Activated T-helper 1 cell treated with anti-CD3 and anti-CD28 coated beads, Interleukin-12 subunit alpha, Interleukin-12 subunit beta, Interleukin-2, Interleukin-4 antibody, amounts not matched to agents 30 ng/mL and 10 ng/mL and 1 ng/mL, durations not matched to agents 14 hours and 24 hours and 36 hours (primary cell): ENCODE measurements around the gene HTR4. TPM values are rescaled to one million over a fixed set of nuclear protein-coding genes. Genes with fewer than 3 reads are reported as not detected.

Experiments
- DNase-seq: peaks from one replicate; pipeline ENCODE4 v3.0.0; 2021; ENCODE audit warnings: low spot score
- H3K27ac Mint-ChIP-seq: one replicate; pipeline ENCODE4 v1.8.0; 2021; ENCODE audit warnings: mild to moderate bottlenecking, mixed read lengths
- H3K27me3 Mint-ChIP-seq: one replicate; pipeline ENCODE4 v1.8.0; 2022; ENCODE audit warnings: mild to moderate bottlenecking, moderate library complexity, mixed read lengths; ENCODE audit not compliant: insufficient read depth
- H3K36me3 Mint-ChIP-seq: one replicate; pipeline ENCODE4 v1.8.0; 2021; ENCODE audit warnings: low read depth, mixed read lengths
- H3K4me1 Mint-ChIP-seq: one replicate; pipeline ENCODE4 v1.8.0; 2021; ENCODE audit warnings: low read depth, mixed read lengths
- H3K4me3 Mint-ChIP-seq: one replicate; pipeline ENCODE4 v1.8.0; 2021; ENCODE audit warnings: mild to moderate bottlenecking, moderate library complexity, mixed read lengths
- H3K9me3 Mint-ChIP-seq: one replicate; pipeline ENCODE4 v1.8.0; 2021; ENCODE audit warnings: mixed read lengths
- intact Hi-C: fragments of 100-400 bp; cut with micrococcal nuclease; formaldehyde crosslinking; loops from one replicate; pipeline ENCODE4 v1.15.1; 2024
- total RNA-seq: library from RNA; stranded (reverse); gene quantifications from 2 replicates; pipeline ENCODE4 v1.2.3, GENCODE V29; 2022

HTR4 gene
- not detected in 2 replicates for total RNA-seq

- Mint-ChIP-seq H3K4me3 (no peak within 1 kb of the TSS), H3K36me3 (no peaks in the 10 kb centered on the region), H3K9me3 (no peaks in the 10 kb centered on the region), H3K27ac (no peak within 1 kb of the TSS), H3K27me3 (peaks cover 32% of the 10 kb centered on the region), H3K4me1 (no peaks in the 10 kb centered on the region)
- intact Hi-C loops: no loop called here
- no peak for DNase-seq
These were observed at the start of gene HTR4 for GRCh38 chr5:148653836-148654781. HTR4 (minus strand) TSS chr5:148654527; CDS start chr5:148637014, 17,513 bp downstream.

GRCh38 chr5:148702019-148702596 is 47.8 kb upstream of the HTR4 start:
- intact Hi-C loops: no loop called here
- H3K4me1 Mint-ChIP-seq: no peaks in the 10 kb centered on the region
- no peak for DNase-seq
- H3K9me3 Mint-ChIP-seq: peaks cover 5% of the 10 kb centered on the region
- peaks cover 6% of the 10 kb centered on the region for H3K27me3 Mint-ChIP-seq
- H3K27ac Mint-ChIP-seq: no peak overlapping the region
- no peak overlapping the region for H3K4me3 Mint-ChIP-seq
- no peaks in the 10 kb centered on the region for H3K36me3 Mint-ChIP-seq

- no peaks in the 10 kb centered on the region for H3K36me3 Mint-ChIP-seq
- H3K9me3 Mint-ChIP-seq: peaks cover 5% of the 10 kb centered on the region
- intact Hi-C loops: no loop called here
- no peak overlapping the region for H3K27ac Mint-ChIP-seq
- H3K27me3 Mint-ChIP-seq: peaks cover 8% of the 10 kb centered on the region
- H3K4me3 Mint-ChIP-seq: no peak overlapping the region
- DNase-seq: no peak
- H3K4me1 Mint-ChIP-seq: no peaks in the 10 kb centered on the region
These were observed 44.7 kb upstream of the HTR4 start for GRCh38 chr5:148699028-148699427.

- no peak for DNase-seq
- Mint-ChIP-seq H3K4me3 (no peak overlapping the region), H3K9me3 (peaks cover 5% of the 10 kb centered on the region), H3K27me3 (peaks cover 8% of the 10 kb centered on the region), H3K27ac (no peak overlapping the region), H3K4me1 (no peaks in the 10 kb centered on the region), H3K36me3 (no peaks in the 10 kb centered on the region)
- intact Hi-C loops: no loop called here
These were observed 43.5 kb upstream of the HTR4 start for GRCh38 chr5:148697809-148698196.

- no peak overlapping the region for H3K4me3 Mint-ChIP-seq
- no peaks in the 10 kb centered on the region for H3K4me1 Mint-ChIP-seq
- peaks cover 6% of the 10 kb centered on the region for H3K27me3 Mint-ChIP-seq
- intact Hi-C loops: no loop called here
- H3K36me3 Mint-ChIP-seq: no peaks in the 10 kb centered on the region
- H3K27ac Mint-ChIP-seq: no peak overlapping the region
- no peak for DNase-seq
- H3K9me3 Mint-ChIP-seq: peaks cover 4% of the 10 kb centered on the region
These were observed 43.0 kb upstream of the HTR4 start for GRCh38 chr5:148697180-148697808.

- intact Hi-C loops: no loop called here
- H3K4me1 Mint-ChIP-seq: no peaks in the 10 kb centered on the region
- H3K36me3 Mint-ChIP-seq: no peaks in the 10 kb centered on the region
- H3K9me3 Mint-ChIP-seq: no peaks in the 10 kb centered on the region
- no peak overlapping the region for H3K4me3 Mint-ChIP-seq
- H3K27me3 Mint-ChIP-seq: peaks cover 7% of the 10 kb centered on the region
- DNase-seq: no peak
- H3K27ac Mint-ChIP-seq: no peak overlapping the region
These were observed 42.1 kb upstream of the HTR4 start for GRCh38 chr5:148696187-148697036.

- H3K36me3 Mint-ChIP-seq: no peaks in the 10 kb centered on the region
- peaks cover 5% of the 10 kb centered on the region for H3K27me3 Mint-ChIP-seq
- DNase-seq: no peak
These were observed 36.6 kb upstream of the HTR4 start for GRCh38 chr5:148690945-148691344.

GRCh38 chr5:148688787-148689186 is 34.5 kb upstream of the HTR4 start:
- Mint-ChIP-seq H3K4me1 (no peaks in the 10 kb centered on the region), H3K36me3 (no peaks in the 10 kb centered on the region), H3K27me3 (peaks cover 5% of the 10 kb centered on the region), H3K27ac (no peak overlapping the region), H3K4me3 (no peak overlapping the region), H3K9me3 (peaks cover 7% of the 10 kb centered on the region)
- intact Hi-C loops: no loop called here
- DNase-seq: no peak

More at GRCh38 chr5:148690945-148691344, 36.6 kb upstream of the HTR4 start:
- Mint-ChIP-seq H3K4me1 (no peaks in the 10 kb centered on the region), H3K4me3 (no peak overlapping the region), H3K9me3 (peaks cover 7% of the 10 kb centered on the region), H3K27ac (no peak overlapping the region)
- intact Hi-C loops: no loop called here

GRCh38 chr5:148687871-148688270 is 33.5 kb upstream of the HTR4 start:
- Mint-ChIP-seq H3K27me3 (peaks cover 9% of the 10 kb centered on the region), H3K36me3 (no peaks in the 10 kb centered on the region), H3K4me3 (no peak overlapping the region), H3K9me3 (peaks cover 7% of the 10 kb centered on the region), H3K4me1 (no peaks in the 10 kb centered on the region), H3K27ac (no peak overlapping the region)
- DNase-seq: no peak
- intact Hi-C loops: loop anchor here (1.0 kb wide), 1 partner anchor 244 kb away; no protein-coding TSS in a partner anchor

GRCh38 chr5:148687427-148687826 is 33.1 kb upstream of the HTR4 start:
- Mint-ChIP-seq H3K36me3 (no peaks in the 10 kb centered on the region), H3K27ac (no peak overlapping the region), H3K27me3 (peaks cover 9% of the 10 kb centered on the region), H3K9me3 (peaks cover 7% of the 10 kb centered on the region), H3K4me3 (no peak overlapping the region), H3K4me1 (no peaks in the 10 kb centered on the region)
- DNase-seq: no peak
- intact Hi-C loops: loop anchor here (1.0 kb wide), 1 partner anchor 243 kb away; no protein-coding TSS in a partner anchor

GRCh38 chr5:148686660-148687059 is 32.3 kb upstream of the HTR4 start:
- Mint-ChIP-seq H3K27me3 (peaks cover 9% of the 10 kb centered on the region), H3K36me3 (no peaks in the 10 kb centered on the region), H3K27ac (no peak overlapping the region), H3K4me1 (no peaks in the 10 kb centered on the region), H3K4me3 (no peak overlapping the region), H3K9me3 (peaks cover 7% of the 10 kb centered on the region)
- intact Hi-C loops: loop anchor here (1.0 kb wide), 1 partner anchor 242 kb away; no protein-coding TSS in a partner anchor
- DNase-seq: no peak

GRCh38 chr5:148685520-148686134 is 31.3 kb upstream of the HTR4 start:
- Mint-ChIP-seq H3K4me3 (no peak overlapping the region), H3K9me3 (peaks cover 7% of the 10 kb centered on the region), H3K27ac (no peak overlapping the region), H3K27me3 (peaks cover 6% of the 10 kb centered on the region), H3K4me1 (no peaks in the 10 kb centered on the region), H3K36me3 (no peaks in the 10 kb centered on the region)
- no peak for DNase-seq
- intact Hi-C loops: no loop called here
